ENCODE results near the gene COMMD2. TPM values are rescaled to one million over a fixed set of nuclear protein-coding genes. Genes with fewer than 3 reads are reported as not detected.

Gene COMMD2
- total RNA-seq = 24.7 and 25.3 TPM in 2 replicates

DNA sequence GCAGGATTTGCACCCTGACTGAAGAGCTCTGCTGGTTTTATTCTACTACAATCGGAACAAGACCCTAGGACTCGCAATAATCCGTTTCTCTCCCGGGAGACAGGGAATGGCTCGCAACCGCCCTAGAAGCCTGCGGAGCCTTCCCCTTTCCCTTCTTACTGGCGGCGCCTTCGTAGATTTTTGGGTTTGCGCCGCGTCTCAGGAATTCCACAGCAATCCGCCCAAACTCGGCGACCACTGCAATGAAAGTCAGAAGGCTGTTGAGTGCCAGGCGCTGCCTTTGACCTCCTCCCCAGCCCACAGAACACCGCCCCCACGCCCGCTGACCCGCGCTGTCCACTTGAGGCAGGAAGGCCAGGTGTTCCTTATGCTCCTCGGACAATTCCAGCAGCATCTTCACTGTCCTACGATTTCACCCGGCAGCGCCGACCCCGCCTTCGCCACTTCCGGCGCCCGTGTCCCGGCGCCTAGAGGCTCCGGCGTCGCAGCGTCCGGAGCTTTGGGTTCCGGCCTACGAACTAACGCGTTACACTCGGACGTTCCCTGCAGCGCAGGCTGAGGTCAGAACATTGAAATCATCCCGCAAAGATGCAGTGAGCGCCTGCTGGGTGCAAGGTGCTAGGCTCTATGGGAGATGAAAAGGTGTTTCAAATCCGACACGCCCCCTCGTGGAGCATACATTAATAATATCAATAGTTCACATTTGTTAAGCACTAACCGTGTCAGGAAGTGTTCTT is at the start of gene COMMD2:
Gene COMMD2, minus strand, starts transcription at position 439 of the 737 bp plus-strand sequence. Its CDS starts 45 bp downstream, at position 394.

DNA sequence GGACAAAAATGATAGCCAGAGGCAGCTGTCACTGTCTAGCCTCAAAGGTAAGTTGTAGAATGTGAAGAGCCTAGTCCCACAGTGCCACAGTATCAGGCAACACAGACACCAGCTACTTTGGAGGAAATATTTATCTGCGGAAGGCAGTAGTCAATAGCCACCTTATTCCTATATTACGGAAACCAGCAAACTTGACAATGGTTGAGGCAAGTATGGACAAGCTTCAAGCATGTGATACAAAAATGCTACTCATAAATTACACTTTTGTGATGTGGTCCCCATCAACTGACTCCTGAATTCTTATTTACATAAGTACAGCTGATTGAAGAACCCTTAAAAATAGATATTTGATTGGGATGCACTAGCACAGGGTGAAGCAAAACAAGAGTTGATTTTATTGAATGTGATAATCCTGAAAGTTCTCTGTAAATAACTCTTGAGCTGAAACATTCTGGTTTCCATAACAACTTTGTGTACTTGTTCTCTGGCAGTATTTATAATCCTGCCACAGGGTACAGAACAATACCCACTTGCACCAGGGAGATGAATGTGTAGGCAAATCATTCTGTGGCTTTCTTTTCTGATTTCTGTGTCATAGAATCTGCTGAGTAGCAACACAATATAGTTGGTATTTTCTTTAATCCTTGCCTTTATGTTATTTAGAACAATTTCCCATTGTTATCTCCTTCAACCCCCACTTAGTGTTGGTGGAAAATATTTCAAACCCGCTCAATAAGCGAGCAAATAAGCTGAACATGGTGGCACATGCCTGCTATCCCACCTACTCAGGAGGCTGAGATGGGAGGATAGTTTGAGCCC is 40.4 kb upstream of the COMMD2 start, which contains the start of gene ANKUB1:
Gene ANKUB1, minus strand, starts transcription at position 103 of the 819 bp plus-strand sequence. CDS start 188 bp downstream, outside the sequence.

Other genes starting within 250 kb of the COMMD2 start
- gene WWTR1, start 94.5 kb downstream of the COMMD2 start, total RNA-seq = 46.1 and 139 TPM in 2 replicates
- not detected in 2 replicates for gene ANKUB1, start 40.1 kb upstream of the COMMD2 start, total RNA-seq
- gene RNF13, start 60.7 kb upstream of the COMMD2 start, total RNA-seq = 51.2 and 68.2 TPM in 2 replicates
- gene PFN2, start 218.4 kb upstream of the COMMD2 start, total RNA-seq = 22.2 and 31.8 TPM in 2 replicates

Measured in bladder microvascular endothelial cell (primary cell).